Inferior parietal cortex (tissue), 1 donor: ENCODE data around the gene CD84.
"Not testable (repeated sequence)": the region's sequence is repeated elsewhere in the genome, so short reads cannot be mapped to it uniquely, and the experiment has no call there.

Experiments used
- DNase-seq: peaks from one replicate; pipeline ENCODE4 v3.0.0-alpha.2; 2016; ENCODE audit errors: extremely low spot score

The CD84 gene

GRCh38 chr1:160610569-160611242, 31.4 kb upstream of the CD84 start:
- no peak for DNase-seq

GRCh38 chr1:160608941-160609340, 29.6 kb upstream of the CD84 start:
- no peak for DNase-seq

GRCh38 chr1:160608514-160608913, 29.2 kb upstream of the CD84 start:
- DNase-seq, result no peak

GRCh38 chr1:160608057-160608456, 28.8 kb upstream of the CD84 start:
- no peak for DNase-seq

- DNase-seq, result no peak
These were observed 28.4 kb upstream of the CD84 start for GRCh38 chr1:160607672-160608032.

GRCh38 chr1:160607011-160607671, 27.8 kb upstream of the CD84 start:
- peak; percentile 76 for DNase-seq

- DNase-seq, result no peak
These were observed 27.3 kb upstream of the CD84 start for GRCh38 chr1:160606611-160607010.

GRCh38 chr1:160605792-160606479, 26.6 kb upstream of the CD84 start:
- no peak for DNase-seq

GRCh38 chr1:160605205-160605604, 25.9 kb upstream of the CD84 start:
- no peak for DNase-seq

GRCh38 chr1:160597705-160598104, 18.4 kb upstream of the CD84 start:
- DNase-seq, result no peak

- DNase-seq, result no peak
These were observed 17.8 kb upstream of the CD84 start for GRCh38 chr1:160597051-160597450.

GRCh38 chr1:160590488-160590887, 11.2 kb upstream of the CD84 start:
- no peak for DNase-seq

GRCh38 chr1:160588468-160588867, 9.2 kb upstream of the CD84 start:
- DNase-seq, result no peak

GRCh38 chr1:160584784-160585183, 5.5 kb upstream of the CD84 start:
- no peak for DNase-seq

GRCh38 chr1:160582976-160583375, 3.7 kb upstream of the CD84 start:
- DNase-seq, result not testable (repeated sequence)

- no peak for DNase-seq
These were observed 2.7 kb upstream of the CD84 start for GRCh38 chr1:160581961-160582360.

- DNase-seq, result no peak
These were observed 1.0 kb upstream of the CD84 start for GRCh38 chr1:160580221-160580812.

- DNase-seq, result no peak
These were observed 638 bp downstream of the CD84 start for GRCh38 chr1:160578525-160579191.

GRCh38 chr1:160578175-160578524, 1.1 kb downstream of the CD84 start:
- DNase-seq, result no peak

GRCh38 chr1:160577671-160578070, 1.6 kb downstream of the CD84 start:
- DNase-seq, result no peak

GRCh38 chr1:160576884-160577283, 2.4 kb downstream of the CD84 start:
- DNase-seq, result no peak

GRCh38 chr1:160576390-160576789, 2.9 kb downstream of the CD84 start:
- no peak for DNase-seq
